Left ventricle myocardium inferior (tissue), 1 donor: ENCODE measurements around the gene STARD9. TPM values are rescaled to one million over a fixed set of nuclear protein-coding genes. Genes with fewer than 3 reads are reported as not detected.
A peak's percentile ranks its signal among the peaks of the same experiment; 100 is the strongest.

ENCODE experiments used
- DNase-seq: peaks from one replicate; pipeline ENCODE4 v3.0.0-alpha.2; 2020
- H3K27ac ChIP-seq: fragments of 200-600 bp; replicated peaks from 2 replicates; pipeline ENCODE4 v1.8.0; 2021
- H3K27me3 ChIP-seq: fragments of 200-600 bp; 2 replicates; pipeline ENCODE4 v1.8.0; 2021; ENCODE audit warnings: low read depth
- H3K36me3 ChIP-seq: fragments of 200-600 bp; 2 replicates; pipeline ENCODE4 v1.8.0; 2021
- H3K4me1 ChIP-seq: fragments of 200-600 bp; 2 replicates; pipeline ENCODE4 v1.8.0; 2021
- H3K4me3 ChIP-seq: fragments of 200-600 bp; 2 replicates; pipeline ENCODE4 v1.8.0; 2021; ENCODE audit warnings: mild to moderate bottlenecking, moderate library complexity
- H3K9me3 ChIP-seq: fragments of 200-600 bp; replicated peaks from 2 replicates; pipeline ENCODE4 v1.8.0; 2021
- CTCF ChIP-seq: fragments of 200-600 bp; IDR thresholded peaks from 2 replicates; pipeline ENCODE4 v1.8.0; 2021; ENCODE audit warnings: antibody characterized with exemption, mild to moderate bottlenecking, borderline replicate concordance
- intact Hi-C: fragments of 100-400 bp; cut with micrococcal nuclease; formaldehyde crosslinking; loops from one replicate; pipeline ENCODE4 v1.11.0; 2022
- total RNA-seq: library from RNA; stranded (reverse); fragmentation: NEBNext Ultra II Directional; extraction: Animal tissue kit (Norgen Biotek cat#: 25700); gene quantifications from one replicate; pipeline ENCODE4 v1.2.1, GENCODE V29; 2021
- donor health status: DM: no; HTN: yes; CAD: no; lungs with severe emphysema.

Gene STARD9
- total RNA-seq, 1 donor from 2014 or later = 4.9 TPM

- DNase-seq = no peak
- no peak overlapping the region for H3K4me3 ChIP-seq
- H3K27ac ChIP-seq = no peak overlapping the region
- no peaks in the 10 kb centered on the region for H3K9me3 ChIP-seq
- peaks cover 3% of the 10 kb centered on the region for H3K36me3 ChIP-seq
- peaks cover 14% of the 10 kb centered on the region for H3K4me1 ChIP-seq
- TF ChIP-seq CTCF = no peak
- H3K27me3 ChIP-seq = no peaks in the 10 kb centered on the region
- intact Hi-C loops = no loop called here
Observed at GRCh38 chr15:42711746-42712145, 136.3 kb downstream of the STARD9 start.

GRCh38 chr15:42712584-42712983 lies 137.2 kb downstream of the STARD9 start:
- TF ChIP-seq CTCF = no peak
- Histone ChIP-seq H3K4me3 (no peak overlapping the region), H3K27me3 (no peaks in the 10 kb centered on the region), H3K36me3 (peaks cover 10% of the 10 kb centered on the region), H3K27ac (no peak overlapping the region), H3K9me3 (no peaks in the 10 kb centered on the region), H3K4me1 (peaks cover 14% of the 10 kb centered on the region)
- peak; percentile 2 for DNase-seq
- intact Hi-C loops = no loop called here

- intact Hi-C loops = no loop called here
- Histone ChIP-seq H3K4me3 (no peak overlapping the region), H3K36me3 (peaks cover 44% of the 10 kb centered on the region), H3K4me1 (no peaks in the 10 kb centered on the region), H3K27me3 (no peaks in the 10 kb centered on the region), H3K27ac (no peak overlapping the region), H3K9me3 (no peaks in the 10 kb centered on the region)
- TF ChIP-seq CTCF = no peak
- no peak for DNase-seq
Observed at GRCh38 chr15:42716125-42716524, 140.7 kb downstream of the STARD9 start.

- intact Hi-C loops = no loop called here
- no peak overlapping the region for H3K4me3 ChIP-seq
- H3K36me3 ChIP-seq = peaks cover 47% of the 10 kb centered on the region
Observed at GRCh38 chr15:42716626-42717025, 141.2 kb downstream of the STARD9 start.

GRCh38 chr15:42719043-42719442 lies 143.6 kb downstream of the STARD9 start:
- Histone ChIP-seq H3K27me3 (no peaks in the 10 kb centered on the region), H3K36me3 (peaks cover 71% of the 10 kb centered on the region)

More at GRCh38 chr15:42716626-42717025, 141.2 kb downstream of the STARD9 start:
- TF ChIP-seq CTCF = no peak
- Histone ChIP-seq H3K4me1 (no peaks in the 10 kb centered on the region), H3K27ac (no peak overlapping the region), H3K9me3 (no peaks in the 10 kb centered on the region), H3K27me3 (no peaks in the 10 kb centered on the region)
- DNase-seq = no peak

More at GRCh38 chr15:42719043-42719442, 143.6 kb downstream of the STARD9 start:
- no peaks in the 10 kb centered on the region for H3K4me1 ChIP-seq
- intact Hi-C loops = no loop called here
- H3K4me3 ChIP-seq = no peak overlapping the region
- H3K27ac ChIP-seq = no peak overlapping the region
- H3K9me3 ChIP-seq = no peaks in the 10 kb centered on the region
- no peak for DNase-seq
- TF ChIP-seq CTCF = no peak
